ENCODE measurements around the gene AIG1. TPM values are rescaled to one million over a fixed set of nuclear protein-coding genes. Genes with fewer than 3 reads are reported as not detected.

AIG1 gene
- total and polyA plus RNA-seq, 2 of the 4 experiments (the other 2 are of a cell fraction): 21.3 to 27.1 TPM

DNA sequence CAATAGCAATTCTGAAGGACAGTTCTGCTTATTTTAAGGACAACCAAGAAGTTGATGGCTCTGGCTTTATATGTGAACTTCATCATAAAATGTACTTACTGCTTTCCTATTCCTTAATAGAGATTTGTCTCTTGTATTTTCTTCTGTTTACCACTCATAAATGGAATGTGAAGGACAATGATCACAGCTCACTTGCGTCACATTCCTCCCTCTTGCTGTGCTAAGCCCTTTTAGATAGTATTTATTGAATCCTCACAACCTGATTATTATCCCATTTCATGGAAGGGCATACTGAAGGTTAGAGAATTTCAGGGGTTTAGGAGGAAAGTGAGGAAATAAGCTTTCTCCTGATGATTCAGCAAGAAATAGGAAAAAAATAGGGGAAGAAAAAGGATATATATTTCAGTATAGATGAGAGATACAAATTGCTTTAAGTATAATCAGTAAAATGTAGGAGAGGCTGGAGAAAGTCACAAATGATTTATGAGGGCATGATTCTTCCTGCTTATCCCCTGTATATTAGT lies 132.9 kb downstream of the AIG1 start:
- H3K4me1 ChIP-seq (ENCODE audit: control insufficient read depth, insufficient read depth, low read length): no peaks in the 10 kb centered on the region
- no peak overlapping the region for H2AK9ac ChIP-seq (replicated peaks; ENCODE audit: low read depth, low read length, poor library complexity)
- ChIA-PET POLR2A (ENCODE audit: unreplicated experiment) (no interaction called here), CTCF (no interaction called here)
- H3K27ac ChIP-seq (ENCODE audit: insufficient read depth, low read length): no peak overlapping the region
- H3K9me1 ChIP-seq (ENCODE audit: insufficient read depth, low read length): no peaks in the 10 kb centered on the region
- H4K8ac ChIP-seq (ENCODE audit: low read depth in 2 of 2, low read length in 2 of 2): no peak overlapping the region
- H2BK15ac ChIP-seq (ENCODE audit: low read depth, low read length): no peak overlapping the region
- H2BK5ac ChIP-seq (ENCODE audit: low read depth, low read length, poor library complexity, severe bottlenecking): no peak overlapping the region
- no peak overlapping the region for H3K18ac ChIP-seq (ENCODE audit: low read depth, low read length)
- H3K4me3 ChIP-seq (ENCODE audit: insufficient read depth, low read depth, low read length): no peak overlapping the region
- in situ Hi-C loops (cut with MboI; ENCODE audit: low sequenced_read_pairs): no loop called here
- TF ChIP-seq, protein P1, sequence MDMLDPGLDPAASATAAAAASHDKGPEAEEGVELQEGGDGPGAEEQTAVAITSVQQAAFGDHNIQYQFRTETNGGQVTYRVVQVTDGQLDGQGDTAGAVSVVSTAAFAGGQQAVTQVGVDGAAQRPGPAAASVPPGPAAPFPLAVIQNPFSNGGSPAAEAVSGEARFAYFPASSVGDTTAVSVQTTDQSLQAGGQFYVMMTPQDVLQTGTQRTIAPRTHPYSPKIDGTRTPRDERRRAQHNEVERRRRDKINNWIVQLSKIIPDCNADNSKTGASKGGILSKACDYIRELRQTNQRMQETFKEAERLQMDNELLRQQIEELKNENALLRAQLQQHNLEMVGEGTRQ (IDR thresholded peaks at IDR 0.05; ENCODE audit: low read depth, low read length): no peak
- TF ChIP-seq RCOR1 (IDR thresholded peaks at IDR 0.05; ENCODE audit: insufficient replicate concordance, low read length) (no peak), MAZ (IDR thresholded peaks at IDR 0.05; ENCODE audit: borderline replicate concordance, low read depth, low read length) (no peak), POLR2A (IDR thresholded peaks at IDR 0.05; ENCODE audit: low read depth, low read length) (no peak), FOS (IDR thresholded peaks at IDR 0.05; ENCODE audit: low read depth, low read length) (no peak), SMC3 (IDR thresholded peaks at IDR 0.05; ENCODE audit: low read depth, low read length) (no peak), NFE2L2 (IDR thresholded peaks at IDR 0.05; ENCODE audit: low read depth, low read length) (no peak), CEBPB (IDR thresholded peaks at IDR 0.05; ENCODE audit: low read depth, low read length) (no peak), RAD21 (IDR thresholded peaks at IDR 0.05; ENCODE audit: low read length) (no peak), MAFK (IDR thresholded peaks at IDR 0.05; ENCODE audit: low read depth, low read length) (no peak), RFX5 (IDR thresholded peaks at IDR 0.05; ENCODE audit: low read depth, low read length) (no peak), MXI1 (IDR thresholded peaks at IDR 0.05; ENCODE audit: borderline replicate concordance, low read depth, low read length) (no peak)
- TF ChIP-seq, protein P2, sequence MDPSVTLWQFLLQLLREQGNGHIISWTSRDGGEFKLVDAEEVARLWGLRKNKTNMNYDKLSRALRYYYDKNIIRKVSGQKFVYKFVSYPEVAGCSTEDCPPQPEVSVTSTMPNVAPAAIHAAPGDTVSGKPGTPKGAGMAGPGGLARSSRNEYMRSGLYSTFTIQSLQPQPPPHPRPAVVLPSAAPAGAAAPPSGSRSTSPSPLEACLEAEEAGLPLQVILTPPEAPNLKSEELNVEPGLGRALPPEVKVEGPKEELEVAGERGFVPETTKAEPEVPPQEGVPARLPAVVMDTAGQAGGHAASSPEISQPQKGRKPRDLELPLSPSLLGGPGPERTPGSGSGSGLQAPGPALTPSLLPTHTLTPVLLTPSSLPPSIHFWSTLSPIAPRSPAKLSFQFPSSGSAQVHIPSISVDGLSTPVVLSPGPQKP (IDR thresholded peaks at IDR 0.05; ENCODE audit: borderline replicate concordance, low read depth, low read length): no peak
- TF ChIP-seq, protein P3, sequence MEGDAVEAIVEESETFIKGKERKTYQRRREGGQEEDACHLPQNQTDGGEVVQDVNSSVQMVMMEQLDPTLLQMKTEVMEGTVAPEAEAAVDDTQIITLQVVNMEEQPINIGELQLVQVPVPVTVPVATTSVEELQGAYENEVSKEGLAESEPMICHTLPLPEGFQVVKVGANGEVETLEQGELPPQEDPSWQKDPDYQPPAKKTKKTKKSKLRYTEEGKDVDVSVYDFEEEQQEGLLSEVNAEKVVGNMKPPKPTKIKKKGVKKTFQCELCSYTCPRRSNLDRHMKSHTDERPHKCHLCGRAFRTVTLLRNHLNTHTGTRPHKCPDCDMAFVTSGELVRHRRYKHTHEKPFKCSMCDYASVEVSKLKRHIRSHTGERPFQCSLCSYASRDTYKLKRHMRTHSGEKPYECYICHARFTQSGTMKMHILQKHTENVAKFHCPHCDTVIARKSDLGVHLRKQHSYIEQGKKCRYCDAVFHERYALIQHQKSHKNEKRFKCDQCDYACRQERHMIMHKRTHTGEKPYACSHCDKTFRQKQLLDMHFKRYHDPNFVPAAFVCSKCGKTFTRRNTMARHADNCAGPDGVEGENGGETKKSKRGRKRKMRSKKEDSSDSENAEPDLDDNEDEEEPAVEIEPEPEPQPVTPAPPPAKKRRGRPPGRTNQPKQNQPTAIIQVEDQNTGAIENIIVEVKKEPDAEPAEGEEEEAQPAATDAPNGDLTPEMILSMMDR (conservative IDR thresholded peaks at IDR 0.05; ENCODE audit: low read depth, low read length): no peak
- H3K79me1 ChIP-seq (ENCODE audit: low read depth in 1 of 2, low read length in 2 of 2): no peaks in the 10 kb centered on the region
- H2AFZ ChIP-seq (replicated peaks; ENCODE audit: low read length, poor library complexity): no peak overlapping the region
- ATAC-seq (ENCODE audit: low read depth) (no peak), DNase-seq (no peak)
- intact Hi-C loops (cut with micrococcal nuclease): no loop called here
- no peak overlapping the region for H3K56ac ChIP-seq (ENCODE audit: extremely low read depth, insufficient read depth, low read length)
- H4K5ac ChIP-seq (ENCODE audit: low read depth, low read length): no peak overlapping the region
- no peak overlapping the region for H2AK5ac ChIP-seq (ENCODE audit: low read depth, low read length)
- H3K14ac ChIP-seq (replicated peaks; ENCODE audit: low read depth, low read length): no peak overlapping the region
- no peaks in the 10 kb centered on the region for H4K20me1 ChIP-seq (ENCODE audit: insufficient read depth, low read length)
- no peak overlapping the region for H4K91ac ChIP-seq (ENCODE audit: insufficient read depth, low read depth, low read length)
- no peak overlapping the region for H3K9ac ChIP-seq (ENCODE audit: low read depth, low read length)
- no TSS peak for BruUV-seq (replicated peaks)
- WGBS, 2 experiments (ENCODE audit: extremely low coverage in 2 of 2, insufficient read length in 1 of 2): no CpG with 5 or more reads among the region's 1 CpG
- H2BK20ac ChIP-seq (ENCODE audit: low read depth, low read length): no peak overlapping the region
- H3K23ac ChIP-seq (ENCODE audit: low read depth, low read length): no peak overlapping the region
- H3K27me3 ChIP-seq (ENCODE audit: control insufficient read depth, insufficient read depth, low read length): no peaks in the 10 kb centered on the region
- H3K9me3 ChIP-seq (ENCODE audit: control insufficient read depth, insufficient read depth, low read length): no peaks in the 10 kb centered on the region; the same call in 1 of the 2 replicates
- dilution Hi-C loops (cut with HindIII; ENCODE audit: low sequenced_read_pairs, unreplicated experiment): no loop called here
- no peak overlapping the region for H3K4ac ChIP-seq (ENCODE audit: low read depth, low read length)
- H2BK120ac ChIP-seq (ENCODE audit: low read depth, low read length): no peak overlapping the region
- H3K4me2 ChIP-seq (ENCODE audit: low read depth, low read length): no peak overlapping the region
- H3K36me3 ChIP-seq (ENCODE audit: control insufficient read depth, insufficient read depth, low read length): no peaks in the 10 kb centered on the region
